UCSD-AML1 (cell line): Measurements from ENCODE around the gene TMBIM6.
"Not testable (repeated sequence)": the region's sequence is repeated elsewhere in the genome, so short reads cannot be mapped to it uniquely, and the experiment has no call there.

ENCODE experiments used
- DNase-seq: peaks from one replicate; lab custom pipeline; 2025; ENCODE audit not compliant: unreplicated experiment; lab: John Stamatoyannopoulos, UW

The TMBIM6 gene

GRCh38 chr12:49740930-49741881 lies at the start of gene TMBIM6:
TSS of gene TMBIM6 (plus strand) at chr12:49741557. CDS start at chr12:49752494, 10,937 bp downstream.
- DNase-seq = peak; percentile 99

- DNase-seq = no peak
These were observed 48.5 kb upstream of the TMBIM6 start for GRCh38 chr12:49692851-49693250.

- no peak for DNase-seq
These were observed 47.4 kb upstream of the TMBIM6 start for GRCh38 chr12:49693931-49694444.

GRCh38 chr12:49696723-49697122 lies 44.6 kb upstream of the TMBIM6 start:
- DNase-seq = no peak

- DNase-seq = no peak
These were observed 43.5 kb upstream of the TMBIM6 start for GRCh38 chr12:49697808-49698207.

GRCh38 chr12:49698619-49699545 lies 42.5 kb upstream of the TMBIM6 start:
- peak; percentile 81 for DNase-seq

GRCh38 chr12:49702009-49702408 lies 39.3 kb upstream of the TMBIM6 start:
- no peak for DNase-seq

GRCh38 chr12:49702676-49703215 lies 38.6 kb upstream of the TMBIM6 start:
- DNase-seq = no peak

GRCh38 chr12:49703647-49704137 lies 37.7 kb upstream of the TMBIM6 start:
- peak; percentile 21 for DNase-seq

- DNase-seq = peak; percentile 80
These were observed 35.8 kb upstream of the TMBIM6 start for GRCh38 chr12:49705479-49706134.

GRCh38 chr12:49706351-49707127 lies 34.8 kb upstream of the TMBIM6 start:
- peak; percentile 62 for DNase-seq

- peak; percentile 99 for DNase-seq
These were observed 34.1 kb upstream of the TMBIM6 start, which contains the start of gene FMNL3 for GRCh38 chr12:49707128-49707811. TSS of gene FMNL3 (minus strand) at chr12:49707405. CDS start at chr12:49707180, 225 bp downstream.

- DNase-seq = no peak
These were observed 33.6 kb upstream of the TMBIM6 start for GRCh38 chr12:49707812-49708147.

- no peak for DNase-seq
These were observed 32.5 kb upstream of the TMBIM6 start for GRCh38 chr12:49708851-49709250.

- DNase-seq = not testable (repeated sequence)
These were observed 27.4 kb upstream of the TMBIM6 start for GRCh38 chr12:49713952-49714351.

GRCh38 chr12:49716553-49716952 lies 24.8 kb upstream of the TMBIM6 start:
- DNase-seq = no peak

- not testable (repeated sequence) for DNase-seq
These were observed 23.6 kb upstream of the TMBIM6 start for GRCh38 chr12:49717800-49718199.

GRCh38 chr12:49720214-49720613 lies 21.1 kb upstream of the TMBIM6 start:
- DNase-seq = no peak

GRCh38 chr12:49721355-49721754 lies 20.0 kb upstream of the TMBIM6 start:
- not testable (repeated sequence) for DNase-seq
